Trophoblast cell (in vitro differentiated cells and primary cell): ENCODE measurements around the gene TEAD2.

ENCODE experiments used
- DNase-seq, 2 donors: peaks; one replicate each; pipeline ENCODE4 v3.0.0-alpha.2; 2016
- H2AFZ ChIP-seq: 2 replicates; pipeline ENCODE4 v1.6.1; 2013; ENCODE audit warnings: low read length, moderate library complexity, mild to moderate bottlenecking; ENCODE audit not compliant: insufficient read depth, poor library complexity
- H2AK5ac ChIP-seq: 2 replicates; pipeline ENCODE4 v1.6.1; 2013; ENCODE audit warnings: mild to moderate bottlenecking, low read length
- H2BK120ac ChIP-seq: 2 replicates; pipeline ENCODE4 v1.6.1; 2013; ENCODE audit warnings: low read length, mild to moderate bottlenecking, moderate library complexity; ENCODE audit not compliant: insufficient read depth, poor library complexity
- H2BK12ac ChIP-seq: 2 replicates; pipeline ENCODE4 v1.6.1; 2013; ENCODE audit warnings: mild to moderate bottlenecking, low read length, moderate library complexity
- H2BK5ac ChIP-seq: 2 replicates; pipeline ENCODE4 v1.6.1; 2013; ENCODE audit warnings: low read length, low read depth, moderate library complexity, mild to moderate bottlenecking; ENCODE audit not compliant: poor library complexity
- H3K14ac ChIP-seq: 2 replicates; pipeline ENCODE4 v1.6.1; 2013; ENCODE audit warnings: mild to moderate bottlenecking, low read length
- H3K18ac ChIP-seq: 2 replicates; pipeline ENCODE4 v1.6.1; 2013; ENCODE audit warnings: mild to moderate bottlenecking, low read length
- H3K23ac ChIP-seq: 2 replicates; pipeline ENCODE4 v1.6.1; 2013; ENCODE audit warnings: low read length
- H3K27ac ChIP-seq: 2 replicates; pipeline ENCODE4 v1.5.1; 2013; ENCODE audit warnings: low read depth, mild to moderate bottlenecking, inconsistent platforms, low read length, moderate library complexity
- H3K27me3 ChIP-seq: 2 replicates; pipeline ENCODE4 v1.6.1; 2013; ENCODE audit warnings: inconsistent platforms, mild to moderate bottlenecking, low read length, moderate library complexity; ENCODE audit not compliant: insufficient read depth
- H3K36me3 ChIP-seq, 2 experiments: 1 replicate in 1 of 2; 2 replicates in 1 of 2; pipeline ENCODE4 v1.6.1; 2013; ENCODE audit warnings: low read length in 2 of 2, mild to moderate bottlenecking in 2 of 2, moderate library complexity in 1 of 2; ENCODE audit not compliant: insufficient read depth in 2 of 2, control insufficient read depth in 1 of 2
- H3K4ac ChIP-seq: 2 replicates; pipeline ENCODE4 v1.6.1; 2013; ENCODE audit warnings: low read depth, mild to moderate bottlenecking, low read length, moderate library complexity
- H3K4me1 ChIP-seq, 2 experiments: 1 replicate in 1 of 2; 2 replicates in 1 of 2; pipeline ENCODE4 v1.6.1; 2013; ENCODE audit warnings: low read length in 2 of 2, mild to moderate bottlenecking in 2 of 2, moderate library complexity in 1 of 2; ENCODE audit not compliant: insufficient read depth in 2 of 2, control insufficient read depth in 1 of 2
- H3K4me2 ChIP-seq: 2 replicates; pipeline ENCODE4 v1.6.1; 2013; ENCODE audit warnings: inconsistent platforms, mild to moderate bottlenecking, low read length, moderate library complexity
- H3K4me3 ChIP-seq: 2 replicates; pipeline ENCODE4 v1.5.1; 2013; ENCODE audit warnings: mild to moderate bottlenecking, low read depth, low read length, inconsistent platforms
- H3K79me1 ChIP-seq: one replicate; pipeline ENCODE4 v1.6.1; 2013; ENCODE audit warnings: low read length
- H3K79me2 ChIP-seq: 2 replicates; pipeline ENCODE4 v1.6.1; 2013; ENCODE audit warnings: low read length, mild to moderate bottlenecking; ENCODE audit not compliant: control insufficient read depth, insufficient read depth, poor library complexity
- H3K9ac ChIP-seq: 2 replicates; pipeline ENCODE4 v1.6.1; 2013; ENCODE audit warnings: mild to moderate bottlenecking, low read length
- H3K9me3 ChIP-seq: 2 replicates; pipeline ENCODE4 v1.6.1; 2013; ENCODE audit warnings: low read depth, mild to moderate bottlenecking, control low read depth, inconsistent platforms, low read length; ENCODE audit not compliant: insufficient read depth
- H4K12ac ChIP-seq: 2 replicates; pipeline ENCODE4 v1.6.1; 2013; ENCODE audit warnings: low read depth, mild to moderate bottlenecking, low read length, moderate library complexity
- H4K8ac ChIP-seq: 2 replicates; pipeline ENCODE4 v1.6.1; 2013; ENCODE audit warnings: low read depth, mild to moderate bottlenecking, low read length, moderate library complexity
- H4K91ac ChIP-seq: one replicate; pipeline ENCODE4 v1.6.1; 2013; ENCODE audit warnings: low read depth, mild to moderate bottlenecking, low read length, moderate library complexity
- WGBS: extraction: QIAGEN DNeasy Blood & Tissue Kit; methylation state at CpG from one replicate; pipeline ENCODE4 v1.1.7; 2013; ENCODE audit warnings: missing lambda C conversion rate; ENCODE audit not compliant: insufficient read length, insufficient coverage; ENCODE audit errors: extremely low coverage; 5-methylcytosine and 5-hydroxymethylcytosine counted together

TEAD2 gene

DNA sequence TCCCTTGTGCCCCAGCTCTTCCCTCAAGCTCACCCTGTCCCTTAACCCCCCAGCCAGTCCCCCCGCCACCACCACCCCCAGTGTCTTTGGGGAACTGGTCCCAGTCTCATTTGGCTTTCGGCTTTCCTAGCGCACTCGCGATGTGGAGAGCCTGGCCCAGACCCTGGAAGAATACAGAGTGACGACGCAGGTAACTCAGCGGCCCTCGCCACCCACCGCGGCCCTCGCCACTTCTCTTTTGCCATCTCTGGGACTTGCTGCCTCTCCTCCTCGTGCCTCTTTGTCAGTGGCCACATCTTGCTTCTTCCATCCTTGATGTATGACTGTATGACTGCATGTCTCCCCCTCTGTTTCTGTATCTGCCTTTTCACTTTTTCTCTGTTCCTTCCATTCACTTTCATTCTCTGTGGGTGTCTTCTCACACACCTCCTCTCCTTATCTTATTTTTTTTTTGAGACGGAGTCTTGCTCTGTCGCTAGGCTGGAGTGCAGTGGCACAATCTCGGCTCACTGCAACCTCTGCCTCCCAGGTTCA, 45.3 kb upstream of the TEAD2 start:
- Histone ChIP-seq H3K79me1 (no peaks in the 10 kb centered on the region), H3K27me3 (no peaks in the 10 kb centered on the region), H4K8ac (no peak overlapping the region), H3K14ac (no peak overlapping the region), H3K9ac (no peak overlapping the region), H4K91ac (no peak overlapping the region), H3K4me1 (peaks cover 4 to 8% of the 10 kb centered on the region in 2 experiments), H2AK5ac (no peak overlapping the region), H2BK120ac (no peak overlapping the region), H3K18ac (no peak overlapping the region), H3K36me3 (no peaks in the 10 kb centered on the region), H3K9me3 (peaks cover 3% of the 10 kb centered on the region), H3K27ac (no peak overlapping the region), H2BK5ac (no peak overlapping the region), H3K4me2 (no peak overlapping the region), H2AFZ (no peak overlapping the region), H2BK12ac (no peak overlapping the region), H4K12ac (no peak overlapping the region), H3K23ac (no peak overlapping the region), H3K4me3 (no peak overlapping the region), H3K79me2 (no peaks in the 10 kb centered on the region), H3K4ac (no peak overlapping the region)
- WGBS: no CpG with 5 or more reads among the region's 16 CpGs
- DNase-seq: no peak

DNA sequence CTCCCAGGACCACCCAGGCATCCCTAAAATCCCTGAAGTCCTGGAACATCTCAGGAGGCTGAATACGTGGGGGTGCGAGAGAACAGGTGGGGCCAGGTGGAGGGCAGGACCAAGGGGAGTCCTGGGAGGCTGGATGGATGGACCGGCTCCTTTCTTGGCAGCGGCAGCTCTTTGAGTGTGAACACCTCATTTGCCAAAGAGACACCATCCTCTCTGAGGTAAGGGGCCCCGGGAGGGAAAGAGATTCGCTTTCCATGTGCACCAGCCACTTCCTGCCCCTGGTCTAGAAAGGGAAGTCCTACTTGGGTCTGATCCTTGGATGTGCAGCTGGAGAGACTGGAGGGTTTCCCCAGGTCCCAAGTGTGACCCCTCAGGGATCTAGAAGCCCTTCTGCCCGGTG, 44.9 kb upstream of the TEAD2 start:
- Histone ChIP-seq H4K91ac (no peak overlapping the region), H3K4ac (no peak overlapping the region), H3K4me2 (no peak overlapping the region), H3K9me3 (peaks cover 3% of the 10 kb centered on the region), H3K79me2 (no peaks in the 10 kb centered on the region), H4K8ac (no peak overlapping the region), H3K18ac (no peak overlapping the region), H3K14ac (no peak overlapping the region), H3K4me1 (peaks cover 4 to 8% of the 10 kb centered on the region in 2 experiments), H4K12ac (no peak overlapping the region), H3K27ac (no peak overlapping the region), H2BK5ac (no peak overlapping the region), H3K79me1 (no peaks in the 10 kb centered on the region), H2AK5ac (no peak overlapping the region), H2AFZ (no peak overlapping the region), H2BK120ac (no peak overlapping the region), H3K4me3 (no peak overlapping the region), H3K23ac (no peak overlapping the region), H3K27me3 (no peaks in the 10 kb centered on the region), H3K36me3 (no peaks in the 10 kb centered on the region), H3K9ac (no peak overlapping the region), H2BK12ac (no peak overlapping the region)
- WGBS: no CpG with 5 or more reads among the region's 7 CpGs
- no peak for DNase-seq

DNA sequence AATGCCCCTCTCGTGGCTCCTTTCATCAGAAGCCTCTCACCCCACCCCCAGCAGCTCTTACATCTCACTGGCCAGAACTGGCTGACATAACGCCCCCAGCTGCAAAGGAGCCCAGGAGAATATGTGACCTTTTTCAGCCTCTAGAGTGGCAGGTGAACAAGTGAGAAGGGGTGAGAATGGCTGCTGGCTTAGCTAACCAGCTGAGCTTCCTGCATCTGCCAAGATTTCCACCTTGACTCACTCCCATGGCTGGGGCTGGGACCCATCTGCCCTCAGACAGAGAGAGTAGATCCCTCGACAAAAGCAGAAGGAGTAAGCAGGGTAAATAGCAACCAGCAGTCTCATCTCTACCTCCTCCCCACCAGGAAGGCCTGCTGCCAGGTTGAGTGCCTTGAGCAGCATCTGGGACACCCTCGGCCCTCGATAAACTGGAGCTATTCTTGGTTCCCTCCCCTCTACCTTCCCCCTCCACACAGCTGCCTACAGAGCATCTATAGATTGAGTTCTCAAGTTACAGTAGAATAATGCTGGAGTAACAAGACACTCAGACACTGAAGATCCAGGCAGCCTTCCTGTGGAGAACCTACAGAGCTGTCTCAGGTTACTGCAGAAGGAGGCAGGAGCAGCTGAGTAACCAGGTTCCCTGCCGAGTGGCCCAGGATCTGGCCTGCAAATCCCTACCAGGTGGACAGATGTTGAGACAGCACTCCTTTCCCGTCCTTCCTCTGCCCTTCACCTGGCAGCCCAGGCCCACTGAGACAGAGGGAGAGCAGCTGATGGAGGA, 41.4 kb upstream of the TEAD2 start:
- no peak overlapping the region for H3K4ac ChIP-seq
- H3K18ac ChIP-seq: no peak overlapping the region
- no peaks in the 10 kb centered on the region for H3K27me3 ChIP-seq
- no peak overlapping the region for H2BK120ac ChIP-seq
- no peak overlapping the region for H3K9ac ChIP-seq
- H3K79me1 ChIP-seq: no peaks in the 10 kb centered on the region
- H3K14ac ChIP-seq: no peak overlapping the region
- H4K91ac ChIP-seq: no peak overlapping the region
- no peak overlapping the region for H3K4me2 ChIP-seq
- no peak overlapping the region for H2AK5ac ChIP-seq
- no peak for DNase-seq
- H4K8ac ChIP-seq: no peak overlapping the region
- H3K4me3 ChIP-seq: no peak overlapping the region
- H2AFZ ChIP-seq: no peak overlapping the region
- WGBS: no CpG with 5 or more reads among the region's 7 CpGs
- no peaks in the 10 kb centered on the region for H3K36me3 ChIP-seq
- H3K23ac ChIP-seq: no peak overlapping the region
- H3K27ac ChIP-seq: no peak overlapping the region
- no peaks in the 10 kb centered on the region for H3K79me2 ChIP-seq
- no peak overlapping the region for H2BK5ac ChIP-seq
- peaks cover 3% of the 10 kb centered on the region for H3K9me3 ChIP-seq
- H3K4me1 ChIP-seq: peaks cover 4 to 8% of the 10 kb centered on the region in 2 experiments
- no peak overlapping the region for H4K12ac ChIP-seq
- no peak overlapping the region for H2BK12ac ChIP-seq

DNA sequence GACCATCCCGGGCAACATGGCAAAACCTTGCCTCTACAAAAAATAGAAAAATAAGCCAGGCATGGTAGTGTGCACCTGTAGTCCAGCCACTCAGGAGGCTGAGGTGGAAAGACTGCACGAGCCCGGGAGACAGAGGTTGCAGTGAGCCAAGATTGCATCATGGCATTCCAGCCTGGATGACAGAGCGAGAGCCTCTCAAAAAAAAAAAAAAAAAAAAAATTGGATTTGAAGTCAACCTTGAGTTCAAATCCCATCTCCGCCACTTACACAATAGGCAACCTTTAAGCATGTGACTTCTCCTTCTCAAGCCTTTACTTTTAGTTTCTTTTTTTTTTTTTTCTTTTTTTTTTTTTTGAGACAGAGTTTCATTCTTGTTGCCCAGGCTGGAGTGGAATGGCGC, 37.8 kb upstream of the TEAD2 start:
- H2AFZ ChIP-seq: no peak overlapping the region
- no peak overlapping the region for H3K14ac ChIP-seq
- H3K4ac ChIP-seq: no peak overlapping the region
- no peak overlapping the region for H4K8ac ChIP-seq
- H3K23ac ChIP-seq: no peak overlapping the region
- no peak overlapping the region for H4K12ac ChIP-seq
- no CpG with 5 or more reads among the region's 6 CpGs for WGBS
- H3K9me3 ChIP-seq: peaks cover 3% of the 10 kb centered on the region
- no peak overlapping the region for H3K4me2 ChIP-seq
- H2BK120ac ChIP-seq: no peak overlapping the region
- no peaks in the 10 kb centered on the region for H3K27me3 ChIP-seq
- no peaks in the 10 kb centered on the region for H3K79me1 ChIP-seq
- no peak overlapping the region for H2AK5ac ChIP-seq
- H3K79me2 ChIP-seq: no peaks in the 10 kb centered on the region
- H3K36me3 ChIP-seq: no peaks in the 10 kb centered on the region
- no peak overlapping the region for H2BK5ac ChIP-seq
- peak; percentile 16 to 37 for DNase-seq
- no peak overlapping the region for H3K18ac ChIP-seq
- no peak overlapping the region for H4K91ac ChIP-seq
- no peak overlapping the region for H2BK12ac ChIP-seq
- no peak overlapping the region for H3K4me3 ChIP-seq
- peaks cover 4 to 8% of the 10 kb centered on the region in 2 experiments for H3K4me1 ChIP-seq
- H3K27ac ChIP-seq: no peak overlapping the region
- no peak overlapping the region for H3K9ac ChIP-seq
